ENCODE results near the gene CNIH4.
"Not testable (repeated sequence)": the region's sequence is repeated elsewhere in the genome, so short reads cannot be mapped to it uniquely, and the experiment has no call there.

The CNIH4 gene

DNA sequence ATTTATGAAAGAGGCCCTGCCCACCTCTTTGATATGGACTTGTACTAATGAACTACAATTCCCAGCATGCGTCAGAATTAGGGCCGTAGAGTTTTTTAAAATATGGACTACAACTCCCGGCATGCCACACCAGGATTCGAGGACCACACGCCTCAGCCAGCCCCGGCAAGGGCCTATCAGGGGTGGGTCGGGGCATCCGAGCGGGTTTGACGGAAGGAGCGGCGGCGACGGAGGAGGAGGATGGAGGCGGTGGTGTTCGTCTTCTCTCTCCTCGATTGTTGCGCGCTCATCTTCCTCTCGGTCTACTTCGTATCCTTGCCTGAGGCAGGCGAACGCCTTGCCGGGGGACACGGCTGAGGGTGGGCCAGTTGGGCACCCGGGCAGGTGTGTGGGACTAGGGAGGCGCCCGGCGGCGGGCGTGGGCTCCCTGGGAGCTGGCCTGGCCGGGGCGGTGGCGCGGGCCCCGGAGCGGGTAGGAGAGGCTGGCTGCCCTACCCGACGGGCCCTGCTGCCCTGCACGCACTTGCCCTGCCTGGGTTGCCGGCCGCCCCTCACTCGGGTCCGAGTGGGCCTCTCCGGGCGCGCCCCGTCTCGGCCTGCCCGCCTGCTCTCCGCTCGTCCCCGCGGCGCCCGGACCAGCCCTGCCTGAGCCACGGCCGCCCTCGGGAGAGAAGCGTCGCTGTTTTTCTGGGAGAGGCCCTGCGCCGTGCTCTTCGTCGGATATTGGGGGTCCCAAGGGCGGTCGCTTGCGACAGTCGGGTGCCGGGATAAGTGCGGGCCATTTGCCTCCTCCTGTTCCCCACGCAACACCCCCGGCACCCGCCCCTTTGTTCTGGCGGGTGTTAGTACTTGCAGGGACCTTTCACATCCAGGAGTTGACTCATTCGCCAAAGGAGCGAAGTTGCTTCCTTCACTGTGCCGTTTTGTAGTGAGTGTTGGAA, at the start of gene CNIH4:
CNIH4 (plus strand) TSS at position 195 of the 941 bp plus-strand sequence; CDS start at position 241, 46 bp downstream.
- DNase-seq, result peak; percentile 93 to 94

DNA sequence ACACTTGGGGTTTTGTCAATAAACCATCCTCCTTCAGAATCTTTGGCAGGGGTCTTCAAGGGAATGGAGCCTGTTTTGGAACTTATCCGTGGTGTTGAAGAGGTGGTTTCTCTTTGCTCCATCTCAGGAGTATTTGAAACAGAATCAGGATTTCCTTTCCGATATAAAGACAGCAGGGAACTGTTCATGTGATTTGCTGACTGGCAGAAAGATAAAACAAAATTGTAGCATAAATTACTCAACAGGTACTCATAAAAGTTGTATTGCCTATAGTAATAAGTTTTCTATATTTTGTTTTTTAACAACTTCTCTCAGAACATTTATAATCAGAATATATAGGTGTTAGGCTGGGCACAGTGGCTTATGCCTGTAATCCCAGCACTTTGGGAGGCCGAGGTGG, 48.6 kb upstream of the CNIH4 start:
- no peak for DNase-seq

- not testable (repeated sequence) for DNase-seq
These were observed 45.2 kb upstream of the CNIH4 start for GRCh38 chr1:224311503-224311902.

GRCh38 chr1:224312025-224312424, 44.7 kb upstream of the CNIH4 start:
- DNase-seq, result no peak

DNA sequence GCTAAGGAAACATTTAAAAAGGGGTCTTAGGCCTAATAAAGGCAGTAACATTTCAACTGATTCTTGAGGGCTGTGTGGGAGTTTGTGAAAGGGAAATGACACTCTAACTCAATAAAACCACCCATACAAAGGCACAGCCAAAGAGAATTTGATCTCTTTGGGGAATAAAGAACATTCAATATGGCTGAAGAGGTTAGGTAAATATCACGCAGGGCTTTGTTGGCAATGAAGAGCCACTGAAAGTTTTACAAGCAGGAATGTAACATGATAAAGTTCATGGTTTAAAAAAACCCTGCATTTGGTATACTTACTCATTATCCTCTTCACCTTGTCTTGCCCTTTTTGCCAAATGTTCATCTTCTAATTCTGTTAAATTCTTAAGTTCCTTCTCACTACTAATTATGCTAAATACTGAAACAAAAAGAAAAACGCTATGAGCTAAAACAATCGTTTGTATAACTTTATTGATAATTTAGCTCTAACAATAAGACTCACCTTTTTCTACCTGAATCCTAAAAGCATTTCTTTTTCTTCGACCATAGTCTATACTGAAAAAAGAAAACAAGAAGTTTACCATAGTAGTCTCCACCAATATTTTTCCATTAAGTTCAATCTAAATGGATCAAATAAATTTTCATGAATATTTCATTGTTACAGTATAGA, 39.2 kb upstream of the CNIH4 start:
- DNase-seq, result no peak

- no peak for DNase-seq
These were observed 35.0 kb upstream of the CNIH4 start for GRCh38 chr1:224321706-224322105.

DNA sequence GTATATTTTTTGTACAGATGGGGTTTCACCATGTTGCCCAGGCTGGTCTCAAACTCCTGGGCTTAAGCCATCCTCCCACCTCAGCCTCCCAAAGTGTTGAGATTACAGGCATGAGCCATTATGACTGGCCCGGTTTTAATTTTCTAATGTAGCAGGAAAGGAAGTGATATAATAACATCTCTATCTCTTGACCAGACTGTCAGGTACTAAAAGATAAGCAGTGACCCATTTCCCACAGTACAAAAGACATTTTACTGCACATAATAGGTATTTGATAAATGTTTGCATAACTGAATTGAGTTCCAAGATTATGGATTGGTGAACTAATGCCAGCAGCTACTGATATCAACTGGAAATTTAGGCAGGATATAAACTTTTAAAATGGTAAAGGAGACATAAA, 30.7 kb upstream of the CNIH4 start:
- DNase-seq, result no peak

GRCh38 chr1:224328644-224329043, 28.0 kb upstream of the CNIH4 start:
- DNase-seq, result no peak

DNA sequence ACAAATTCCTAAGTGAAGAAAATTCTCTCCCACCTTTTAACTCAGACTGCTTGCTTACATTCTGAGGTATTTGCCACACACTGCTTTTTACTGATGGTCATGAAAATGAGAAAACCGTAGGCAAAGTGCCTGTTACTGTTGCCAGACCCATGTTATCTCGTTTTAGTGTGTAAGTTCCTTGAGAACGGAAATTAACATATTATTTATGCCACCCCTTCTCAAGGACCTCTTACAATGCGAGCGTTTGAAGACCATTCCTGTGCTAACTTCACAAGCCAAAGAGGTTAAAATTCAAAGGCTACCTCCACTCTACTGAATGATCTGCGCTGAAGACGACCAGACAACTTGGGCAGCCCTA, 27.2 kb upstream of the CNIH4 start:
- DNase-seq, result no peak

DNA sequence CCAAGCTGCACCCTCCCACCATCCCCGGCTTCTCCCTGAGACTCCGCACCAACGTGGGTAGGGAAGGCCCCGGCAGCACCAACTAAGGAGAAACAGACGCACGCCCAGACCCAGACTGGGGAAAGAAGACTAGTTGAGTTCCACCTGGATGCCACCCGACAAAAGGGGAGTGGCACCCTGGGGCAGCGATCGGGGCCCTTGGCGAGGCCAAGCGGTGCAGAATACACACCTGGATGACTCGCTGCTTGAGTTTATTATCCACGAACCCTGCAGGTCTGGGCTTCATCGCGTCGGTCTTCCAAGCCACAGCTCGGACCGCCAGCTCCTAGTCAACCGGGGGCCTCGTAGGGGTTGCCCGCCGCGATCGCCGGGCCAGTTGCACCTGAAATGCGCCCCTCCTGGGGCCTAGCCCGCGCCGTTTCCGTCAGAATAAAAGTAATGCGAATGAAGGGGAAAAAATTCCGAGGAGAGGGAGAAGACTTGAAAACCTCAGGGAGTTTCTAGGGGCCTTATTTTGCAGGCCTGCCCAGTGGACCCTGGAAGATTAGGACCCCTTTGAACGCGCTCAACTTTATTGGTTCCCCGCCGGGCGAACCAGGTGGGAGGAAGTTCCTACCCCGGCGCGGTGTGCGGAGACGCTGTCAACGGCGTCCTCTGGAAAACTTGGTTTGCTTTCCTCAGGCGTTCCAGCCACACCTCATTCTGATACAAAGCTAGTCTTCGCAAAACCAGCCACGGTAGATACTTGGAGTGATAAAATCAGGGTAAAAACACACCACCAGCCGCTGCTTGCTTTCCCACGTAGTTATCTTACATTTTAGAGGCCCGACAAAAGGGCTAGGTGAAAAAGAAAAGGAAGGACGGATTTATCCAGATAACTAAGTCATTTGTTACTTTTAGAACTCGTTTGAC, 26.6 kb upstream of the CNIH4 start, which contains the start of gene NVL:
NVL (minus strand) TSS at position 331 of the 912 bp plus-strand sequence; CDS start at position 286, 45 bp downstream.
- peak; percentile 79 to 88 for DNase-seq

GRCh38 chr1:224331326-224331725, 25.4 kb upstream of the CNIH4 start:
- no peak for DNase-seq

- DNase-seq, result no peak
These were observed 24.9 kb upstream of the CNIH4 start for GRCh38 chr1:224331824-224332223.

DNA sequence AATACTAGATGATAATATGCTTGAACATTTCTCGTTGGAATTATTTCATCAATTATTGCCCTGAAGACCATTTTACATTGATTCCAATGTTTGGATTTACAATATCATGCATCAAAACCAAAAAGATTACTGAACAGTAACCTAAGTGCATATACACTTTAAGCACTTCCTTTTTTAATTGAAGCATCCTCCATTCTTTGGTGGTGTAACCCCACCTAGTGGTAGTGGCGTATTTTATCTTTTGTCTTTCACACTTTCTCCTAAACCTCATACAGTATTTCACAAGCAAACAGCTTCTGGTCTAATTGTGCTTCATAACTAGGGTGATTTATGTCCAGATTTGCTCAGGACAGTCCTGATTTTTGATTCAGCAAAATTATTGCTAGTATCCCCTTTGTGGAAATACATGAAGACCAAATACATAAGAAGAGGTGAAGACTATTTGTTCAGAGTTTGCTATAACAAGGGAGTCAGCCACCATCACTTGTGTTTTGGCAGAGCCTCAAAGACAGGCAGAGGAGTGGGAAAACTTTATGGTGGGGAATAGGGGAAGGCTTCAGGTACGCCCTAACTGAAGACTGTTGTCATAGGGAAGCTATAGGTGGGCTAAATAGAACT, 23.3 kb upstream of the CNIH4 start:
- DNase-seq, result peak; percentile 79 to 89

DNA sequence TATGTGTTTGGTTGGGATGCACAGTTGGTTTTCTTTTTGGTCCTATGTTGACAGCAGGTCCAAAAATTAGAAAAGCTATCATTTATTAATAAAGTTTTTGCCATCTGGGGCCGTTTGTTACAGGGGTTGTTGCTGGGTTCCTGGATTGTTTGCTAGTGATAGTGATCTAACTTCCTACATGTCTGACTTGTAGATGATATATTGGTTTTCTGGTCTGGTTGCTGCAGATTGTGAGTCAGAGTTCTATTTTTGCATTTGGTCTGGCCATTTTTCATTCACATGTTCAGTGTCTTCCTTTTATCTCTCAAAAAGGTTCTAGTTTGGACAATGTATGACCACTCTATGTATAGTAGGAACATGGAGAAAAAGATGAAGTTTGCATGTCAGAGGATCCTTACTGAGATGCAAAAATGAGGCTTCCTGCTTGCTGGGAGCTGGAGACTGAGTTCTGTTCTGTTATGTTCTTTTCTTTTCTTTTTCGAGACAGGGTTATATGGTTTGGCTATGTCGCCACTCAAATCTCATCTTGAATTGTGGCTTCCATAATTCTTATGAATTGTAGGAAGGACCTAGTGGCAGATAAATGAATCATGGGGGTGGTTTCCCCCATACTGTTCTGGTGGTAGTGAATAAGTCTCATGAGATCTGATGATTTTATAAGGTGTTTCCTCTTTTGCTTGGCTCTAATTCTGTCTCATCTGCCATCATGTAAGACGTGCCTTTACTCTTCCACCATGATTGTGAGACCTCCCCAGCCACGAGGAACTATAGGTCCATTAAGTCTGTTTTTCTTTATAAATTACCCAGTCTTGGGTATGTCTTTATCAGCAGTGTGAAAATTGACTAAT, 22.5 kb upstream of the CNIH4 start:
- DNase-seq, result peak; percentile 52 to 82

GRCh38 chr1:224338150-224338838, 18.4 kb upstream of the CNIH4 start:
- peak; percentile 6 to 33 for DNase-seq

- DNase-seq, result no peak
These were observed 17.1 kb upstream of the CNIH4 start for GRCh38 chr1:224339442-224340033.

- DNase-seq, result peak in 1 of 2 donors; percentile 33
These were observed 16.0 kb upstream of the CNIH4 start for GRCh38 chr1:224340453-224341384.

- DNase-seq, result no peak
These were observed 13.0 kb upstream of the CNIH4 start for GRCh38 chr1:224343679-224344078.

DNA sequence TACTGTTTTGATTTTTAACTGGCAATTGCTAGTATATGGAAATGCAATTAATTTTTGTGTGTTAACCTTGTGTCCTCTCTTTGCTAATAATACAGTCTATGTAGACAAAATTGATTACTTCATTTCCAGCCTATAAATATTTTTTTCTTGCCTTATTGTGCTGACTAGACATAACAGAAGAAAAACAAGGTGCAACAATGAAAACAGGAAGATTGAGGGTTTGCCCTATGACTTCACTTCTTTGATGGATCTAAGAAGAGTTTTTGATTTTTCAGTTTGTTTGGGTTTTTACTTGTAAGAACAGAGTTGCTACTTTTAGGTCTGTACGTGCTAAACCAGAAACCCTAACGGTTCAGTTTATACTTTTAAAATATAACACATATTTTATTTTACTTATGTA, 8.5 kb upstream of the CNIH4 start:
- DNase-seq, result no peak

All from inflammatory macrophage treated with lipopolysaccharide for 1 hour (primary cell).